Measurements from ENCODE around the gene SELPLG. TPM values are rescaled to one million over a fixed set of nuclear protein-coding genes. Genes with fewer than 3 reads are reported as not detected.

SELPLG gene
- total and polyA plus RNA-seq, 4 experiments from 2014 or later = 175 to 781 (median 330) TPM

- Histone ChIP-seq H3K27me3 (ENCODE audit: insufficient read depth, low read length) (no peaks in the 10 kb centered on the region), H3K36me3 (ENCODE audit: insufficient read depth, low read length) (no peaks in the 10 kb centered on the region), H3K4me3 (ENCODE audit: low read length in 2 of 2) (no peak overlapping the region), H3K4me1 (ENCODE audit: insufficient read depth, low read length) (peaks cover 7% of the 10 kb centered on the region), H3K9me3 (ENCODE audit: control insufficient read depth in 1 of 2, low read length in 2 of 2) (no peaks in the 10 kb centered on the region), H3K27ac (ENCODE audit: low read depth, low read length) (no peak overlapping the region)
- Mint-ChIP-seq H3K4me1 (peaks cover 16 to 29% (median 26%) of the 10 kb centered on the region in 4 donors), H3K36me3 (peaks cover 10 to 19% of the 10 kb centered on the region in 2 donors), H3K27ac (peak overlapping the region in 3 of 7 donors; percentile 23 to 75 (median 53)), H3K27me3 (no peaks in the 10 kb centered on the region), H3K9me3 (peaks cover 0 to 11% (median 1%) of the 10 kb centered on the region in 8 donors), H3K4me3 (no peak overlapping the region)
- ChIA-PET CTCF (ENCODE audit: partially characterized antibody) (interaction anchor here (0.9 to 13.8 kb wide), 12 partner anchors 22 to 192 kb away, joined by 3 to 463 read pairs (median 8); partner anchors contain the start of genes ISCU, SART3 and SELPLG), POLR2A (ENCODE audit: partially characterized antibody) (interaction anchor here (0.9 to 1.4 kb wide), 4 partner anchors 16 to 50 kb away, joined by 3 to 7 read pairs (median 4); partner anchors contain the start of genes ISCU and SELPLG)
- DNase-seq = peak; percentile 45 to 65 (median 51)
- intact Hi-C loops (cut with micrococcal nuclease) = loop anchor here (1.0 to 5.0 kb wide), 3 partner anchors 35 to 339 kb away; no protein-coding TSS in a partner anchor
Measured at GRCh38 chr12:108611884-108612415, 21.7 kb downstream of the SELPLG start.

DNA sequence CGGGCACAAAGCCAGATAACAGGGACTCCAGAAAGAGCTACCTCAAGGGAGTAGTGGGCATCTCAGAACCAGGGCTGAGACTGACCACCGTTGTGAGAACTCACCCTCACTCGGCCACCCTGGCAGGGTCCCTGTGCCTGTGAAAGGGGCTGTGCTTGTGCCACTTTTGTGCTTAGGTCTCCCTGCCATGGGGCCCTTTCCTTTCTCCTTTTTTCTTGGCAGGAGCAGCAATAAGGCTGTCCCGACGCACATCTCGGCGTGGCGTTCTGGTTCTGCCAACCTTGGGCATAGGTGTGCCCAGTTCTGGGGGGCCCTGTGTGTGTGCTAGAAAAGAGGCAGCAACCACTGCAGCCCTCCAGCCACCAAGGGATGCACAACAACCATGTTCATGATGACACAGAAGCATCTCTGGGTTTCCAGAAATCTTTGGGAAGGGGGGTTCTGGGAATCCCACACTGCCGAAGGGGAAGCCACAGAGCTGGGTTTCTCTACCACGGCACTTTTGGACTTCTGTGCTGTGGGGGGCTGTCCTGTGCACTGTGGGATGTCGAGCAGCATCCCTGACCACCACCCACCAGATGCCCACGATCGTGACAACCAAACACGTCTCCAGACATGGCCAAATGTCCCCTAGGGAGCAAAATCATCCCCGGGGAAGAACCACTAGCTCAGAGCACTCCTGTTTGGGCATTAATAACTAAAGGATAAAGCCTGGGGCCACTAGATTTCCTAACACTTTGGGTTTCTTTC lies 22.7 kb downstream of the SELPLG start:
- POLR2A ChIA-PET (ENCODE audit: partially characterized antibody) = interaction anchor here (0.6 to 1.4 kb wide), 2 partner anchors 49 to 228 kb away, joined by 3 to 4 read pairs; partner anchors contain the start of gene ISCU
- DNase-seq = no peak
- Histone ChIP-seq H3K27ac (ENCODE audit: low read depth, low read length) (no peak overlapping the region), H3K4me1 (ENCODE audit: insufficient read depth, low read length) (no peaks in the 10 kb centered on the region), H3K9me3 (ENCODE audit: control insufficient read depth in 1 of 2, low read length in 2 of 2) (no peaks in the 10 kb centered on the region), H3K36me3 (ENCODE audit: insufficient read depth, low read length) (no peaks in the 10 kb centered on the region), H3K4me3 (ENCODE audit: low read length in 2 of 2) (no peak overlapping the region), H3K27me3 (ENCODE audit: insufficient read depth, low read length) (no peaks in the 10 kb centered on the region)
- intact Hi-C loops (cut with micrococcal nuclease) = loop anchor here (5.0 kb wide), 1 partner anchor 36 kb away; no protein-coding TSS in a partner anchor
- H3K27me3 Mint-ChIP-seq = no peaks in the 10 kb centered on the region
- CTCF ChIA-PET (ENCODE audit: partially characterized antibody) = interaction anchor here (0.6 to 13.8 kb wide), 10 partner anchors 23 to 340 kb away, joined by 3 to 463 read pairs (median 4); partner anchors contain the start of gene SELPLG
- H3K9me3 Mint-ChIP-seq = peaks cover 0 to 5% (median 0%) of the 10 kb centered on the region in 8 donors
- H3K4me1 Mint-ChIP-seq = peaks cover 7 to 20% (median 17%) of the 10 kb centered on the region in 4 donors
- H3K36me3 Mint-ChIP-seq = peaks cover 2 to 13% of the 10 kb centered on the region in 2 donors
- peak overlapping the region in 1 of 7 donors; percentile 30 for H3K27ac Mint-ChIP-seq
- no peak overlapping the region for H3K4me3 Mint-ChIP-seq

DNA sequence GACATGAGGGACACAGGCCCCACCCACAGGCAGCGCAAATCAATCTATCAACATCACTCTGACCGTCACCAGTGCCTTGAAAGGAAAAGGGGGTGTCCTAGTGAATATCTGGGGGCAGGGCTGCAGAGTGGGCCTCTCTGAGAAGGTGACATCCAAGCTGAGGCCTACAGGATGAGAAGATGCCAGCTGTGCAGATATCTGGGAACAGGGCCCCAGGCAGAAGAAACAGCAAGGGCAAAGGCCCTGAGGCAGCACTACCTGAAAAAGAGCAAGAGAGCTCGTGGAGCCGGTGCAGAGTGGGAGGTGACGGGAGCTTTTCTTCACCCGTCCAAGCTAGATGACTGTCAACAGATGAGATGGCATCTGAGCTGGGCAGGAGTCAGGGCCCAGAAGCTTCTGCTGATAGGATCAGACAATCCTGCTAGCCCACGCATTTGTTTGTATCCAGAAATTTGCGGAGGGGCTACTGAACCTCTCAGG lies 23.3 kb downstream of the SELPLG start:
- CTCF ChIA-PET (ENCODE audit: partially characterized antibody) = interaction anchor here (0.6 to 13.8 kb wide), 6 partner anchors 23 to 341 kb away, joined by 3 to 463 read pairs (median 10); partner anchors contain the start of gene SELPLG

DNA sequence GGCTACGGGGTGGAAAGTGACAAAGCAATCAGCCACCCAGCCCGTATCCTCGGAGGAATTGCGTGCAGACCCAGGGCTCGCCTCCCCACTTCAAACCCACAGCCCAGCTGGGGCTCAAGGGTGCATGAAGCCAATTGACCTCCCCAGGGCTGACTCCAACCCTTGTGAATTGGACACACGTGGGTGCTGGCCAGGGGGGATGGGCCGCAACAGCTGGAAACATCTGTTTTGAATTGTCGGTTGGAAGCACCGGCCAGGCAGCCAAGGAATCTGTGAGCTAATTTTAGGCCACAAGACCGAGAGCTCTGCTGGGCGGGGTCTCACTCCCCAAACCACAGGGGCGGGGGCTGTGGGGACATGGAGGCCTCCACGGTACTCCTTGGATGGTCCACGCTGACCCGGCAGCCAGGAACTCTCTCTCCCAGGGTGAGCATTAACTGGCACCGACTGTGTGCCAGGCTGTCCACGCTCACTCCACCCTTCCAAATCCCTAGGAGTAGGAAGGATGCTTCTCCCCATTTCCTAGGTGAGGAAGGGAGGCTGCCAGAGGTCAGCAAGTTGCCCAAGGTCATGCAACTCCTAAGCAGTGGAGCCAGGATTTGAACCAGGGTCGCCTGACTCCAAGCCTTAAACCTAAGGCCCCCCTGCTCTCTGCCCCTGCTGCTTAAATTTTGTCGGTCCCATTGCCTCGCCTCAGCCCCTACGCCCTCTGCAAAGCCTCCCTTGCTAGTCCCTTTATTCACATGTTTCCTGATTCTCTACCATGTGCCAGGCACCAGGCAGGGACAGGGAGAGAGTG lies 24.0 kb downstream of the SELPLG start:
- H3K27ac Mint-ChIP-seq = peak overlapping the region in 1 of 7 donors; percentile 56
- peaks cover 4 to 20% (median 15%) of the 10 kb centered on the region in 4 donors for H3K4me1 Mint-ChIP-seq
- H3K36me3 Mint-ChIP-seq = peaks cover 0 to 6% of the 10 kb centered on the region in 2 donors
- no peak for DNase-seq
- no peak overlapping the region for H3K4me3 Mint-ChIP-seq
- ChIA-PET POLR2A (ENCODE audit: partially characterized antibody) (no interaction called here), CTCF (ENCODE audit: partially characterized antibody) (interaction anchor here (0.9 to 13.8 kb wide), 5 partner anchors 8 to 341 kb away, joined by 3 to 463 read pairs (median 29); partner anchors contain the start of gene SELPLG)
- no peaks in the 10 kb centered on the region for H3K9me3 Mint-ChIP-seq
- H3K27me3 ChIP-seq (ENCODE audit: insufficient read depth, low read length) = no peaks in the 10 kb centered on the region
- no peak overlapping the region for H3K4me3 ChIP-seq (ENCODE audit: low read length in 2 of 2)
- no peak overlapping the region for H3K27ac ChIP-seq (ENCODE audit: low read depth, low read length)
- H3K27me3 Mint-ChIP-seq = no peaks in the 10 kb centered on the region
- intact Hi-C loops (cut with micrococcal nuclease) = loop anchor here (5.0 kb wide), 1 partner anchor 38 kb away; no protein-coding TSS in a partner anchor
- no peaks in the 10 kb centered on the region for H3K9me3 ChIP-seq (ENCODE audit: control insufficient read depth in 1 of 2, low read length in 2 of 2)
- no peaks in the 10 kb centered on the region for H3K36me3 ChIP-seq (ENCODE audit: insufficient read depth, low read length)
- no peaks in the 10 kb centered on the region for H3K4me1 ChIP-seq (ENCODE audit: insufficient read depth, low read length)

More for the DNA sequence above, 23.3 kb downstream of the SELPLG start:
- H3K27me3 Mint-ChIP-seq = no peaks in the 10 kb centered on the region
- intact Hi-C loops (cut with micrococcal nuclease) = loop anchor here (5.0 kb wide), 1 partner anchor 37 kb away; no protein-coding TSS in a partner anchor
- H3K27ac ChIP-seq (ENCODE audit: low read depth, low read length) = no peak overlapping the region
- no peak overlapping the region for H3K4me3 ChIP-seq (ENCODE audit: low read length in 2 of 2)
- POLR2A ChIA-PET (ENCODE audit: partially characterized antibody) = interaction anchor here (0.6 to 1.4 kb wide), 2 partner anchors 48 to 229 kb away, joined by 3 to 4 read pairs; partner anchors contain the start of gene ISCU
- H3K4me1 Mint-ChIP-seq = peaks cover 4 to 20% (median 16%) of the 10 kb centered on the region in 4 donors
- H3K4me3 Mint-ChIP-seq = no peak overlapping the region
- peak overlapping the region in 1 of 7 donors; percentile 56 for H3K27ac Mint-ChIP-seq
- H3K36me3 Mint-ChIP-seq = peaks cover 2 to 10% of the 10 kb centered on the region in 2 donors
- no peaks in the 10 kb centered on the region for H3K36me3 ChIP-seq (ENCODE audit: insufficient read depth, low read length)
- no peaks in the 10 kb centered on the region for H3K27me3 ChIP-seq (ENCODE audit: insufficient read depth, low read length)
- no peak for DNase-seq
- H3K9me3 ChIP-seq (ENCODE audit: control insufficient read depth in 1 of 2, low read length in 2 of 2) = no peaks in the 10 kb centered on the region
- no peaks in the 10 kb centered on the region for H3K9me3 Mint-ChIP-seq
- no peaks in the 10 kb centered on the region for H3K4me1 ChIP-seq (ENCODE audit: insufficient read depth, low read length)

DNA sequence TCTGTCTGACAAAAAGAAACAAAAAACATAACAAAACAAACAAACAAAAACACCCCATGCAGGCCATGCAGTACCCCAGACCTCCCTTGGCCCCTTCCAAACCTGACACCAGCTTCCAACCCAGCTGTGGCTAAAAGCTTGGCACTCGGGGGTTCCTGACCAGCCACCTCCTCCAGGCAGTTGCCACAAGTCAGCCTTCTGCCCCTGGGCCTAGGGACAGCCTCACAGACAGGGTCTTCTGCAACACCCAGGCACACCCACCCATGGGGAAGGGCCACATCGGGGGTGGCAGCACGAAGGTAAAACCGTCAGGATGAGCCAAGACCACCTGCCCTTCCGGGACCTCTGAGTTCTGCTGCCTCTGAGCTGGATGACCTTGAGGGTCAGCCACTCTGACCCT lies 25.1 kb downstream of the SELPLG start:
- Mint-ChIP-seq H3K4me3 (no peak overlapping the region), H3K36me3 (no peaks in the 10 kb centered on the region), H3K27me3 (no peaks in the 10 kb centered on the region), H3K4me1 (peaks cover 4 to 15% (median 10%) of the 10 kb centered on the region in 4 donors), H3K9me3 (no peaks in the 10 kb centered on the region), H3K27ac (no peak overlapping the region)
- no peaks in the 10 kb centered on the region for H3K27me3 ChIP-seq (ENCODE audit: insufficient read depth, low read length)
- ChIA-PET CTCF (ENCODE audit: partially characterized antibody) (interaction anchor here (4.1 kb wide), 1 partner anchor 9 kb away, joined by 29 read pairs; no protein-coding TSS in a partner anchor), POLR2A (ENCODE audit: partially characterized antibody) (no interaction called here)
- H3K4me3 ChIP-seq (ENCODE audit: low read length in 2 of 2) = no peak overlapping the region
- H3K27ac ChIP-seq (ENCODE audit: low read depth, low read length) = no peak overlapping the region
- H3K9me3 ChIP-seq (ENCODE audit: control insufficient read depth in 1 of 2, low read length in 2 of 2) = no peaks in the 10 kb centered on the region
- DNase-seq = no peak
- no peaks in the 10 kb centered on the region for H3K4me1 ChIP-seq (ENCODE audit: insufficient read depth, low read length)
- intact Hi-C loops (cut with micrococcal nuclease) = no loop called here
- no peaks in the 10 kb centered on the region for H3K36me3 ChIP-seq (ENCODE audit: insufficient read depth, low read length)

DNA sequence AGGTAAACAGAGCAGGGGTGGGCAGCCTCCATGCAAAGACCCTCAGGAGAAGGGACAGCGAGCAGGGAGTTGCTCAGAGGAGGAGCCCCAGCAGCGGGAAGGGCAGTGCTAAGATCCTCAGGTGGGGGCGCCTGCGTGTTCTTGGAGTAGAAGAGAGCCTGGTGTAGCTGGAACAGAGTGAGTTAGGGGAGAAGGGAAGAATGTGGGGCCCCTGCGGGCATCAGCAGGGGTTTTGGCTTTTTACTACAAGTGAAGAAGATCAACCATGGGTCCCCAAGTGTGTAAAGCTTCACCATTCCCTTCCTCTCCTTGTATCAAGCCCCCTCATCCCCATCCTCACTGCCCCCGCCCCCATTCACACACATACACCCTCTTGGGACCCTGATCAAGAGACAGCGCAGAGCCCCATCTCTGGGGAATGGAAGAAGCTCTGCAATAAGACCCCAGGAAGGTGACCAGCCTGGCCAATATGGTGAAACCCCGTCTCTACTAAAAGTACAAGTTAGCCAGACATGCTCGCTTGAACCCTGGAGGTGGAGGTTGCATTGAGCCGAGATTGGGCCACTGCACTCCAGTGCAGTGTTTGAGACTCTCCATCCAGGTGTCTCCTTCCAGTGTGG lies 25.6 kb downstream of the SELPLG start:
- no peaks in the 10 kb centered on the region for H3K9me3 Mint-ChIP-seq
- no peaks in the 10 kb centered on the region for H3K36me3 Mint-ChIP-seq
- Histone ChIP-seq H3K9me3 (ENCODE audit: control insufficient read depth in 1 of 2, low read length in 2 of 2) (no peaks in the 10 kb centered on the region), H3K27ac (ENCODE audit: low read depth, low read length) (no peak overlapping the region), H3K27me3 (ENCODE audit: insufficient read depth, low read length) (no peaks in the 10 kb centered on the region), H3K4me1 (ENCODE audit: insufficient read depth, low read length) (no peaks in the 10 kb centered on the region), H3K4me3 (ENCODE audit: low read length in 2 of 2) (no peak overlapping the region), H3K36me3 (ENCODE audit: insufficient read depth, low read length) (no peaks in the 10 kb centered on the region)
- peak overlapping the region in 1 of 7 donors; percentile 53 for H3K27ac Mint-ChIP-seq
- DNase-seq = no peak
- H3K27me3 Mint-ChIP-seq = no peaks in the 10 kb centered on the region
- ChIA-PET CTCF (ENCODE audit: partially characterized antibody) (interaction anchor here (0.8 to 4.1 kb wide), 2 partner anchors 9 to 196 kb away, joined by 3 to 29 read pairs; no protein-coding TSS in a partner anchor), POLR2A (ENCODE audit: partially characterized antibody) (no interaction called here)
- intact Hi-C loops (cut with micrococcal nuclease) = no loop called here
- peaks cover 4 to 10% (median 9%) of the 10 kb centered on the region in 4 donors for H3K4me1 Mint-ChIP-seq
- H3K4me3 Mint-ChIP-seq = no peak overlapping the region

All from CD4-positive, alpha-beta memory T cell (primary cell).